ENCODE results near the gene SRSF3.
A peak's percentile ranks its signal among the peaks of the same experiment; 100 is the strongest.
"Not testable (repeated sequence)": the region's sequence is repeated elsewhere in the genome, so short reads cannot be mapped to it uniquely, and the experiment has no call there.

SRSF3 gene

GRCh38 chr6:36576578-36576977, 17.6 kb upstream of the SRSF3 start:
- no peak for DNase-seq

- DNase-seq: no peak
These were observed 16.9 kb upstream of the SRSF3 start for GRCh38 chr6:36577301-36577700.

GRCh38 chr6:36578030-36578429, 16.1 kb upstream of the SRSF3 start:
- no peak for DNase-seq

DNA sequence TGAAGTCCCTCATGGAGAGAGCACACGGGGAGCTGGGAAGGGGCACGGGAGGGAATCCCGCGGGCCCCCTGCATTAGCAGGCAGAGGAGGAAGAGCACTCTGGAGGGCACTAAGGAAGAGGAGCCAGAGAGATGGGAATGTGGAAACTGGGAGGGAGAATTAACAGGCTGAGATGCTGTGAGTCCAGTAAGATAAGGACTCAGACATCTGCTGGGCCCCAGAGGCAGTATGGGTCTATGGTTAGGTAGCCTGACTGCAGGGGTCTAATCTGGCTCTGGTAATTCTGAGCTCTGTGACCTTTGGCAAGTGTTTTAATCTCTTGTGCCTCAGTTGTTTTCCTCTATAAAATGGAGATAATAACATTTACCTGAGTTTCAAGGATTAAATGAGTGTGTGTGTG, 15.7 kb upstream of the SRSF3 start:
- DNase-seq: no peak

DNA sequence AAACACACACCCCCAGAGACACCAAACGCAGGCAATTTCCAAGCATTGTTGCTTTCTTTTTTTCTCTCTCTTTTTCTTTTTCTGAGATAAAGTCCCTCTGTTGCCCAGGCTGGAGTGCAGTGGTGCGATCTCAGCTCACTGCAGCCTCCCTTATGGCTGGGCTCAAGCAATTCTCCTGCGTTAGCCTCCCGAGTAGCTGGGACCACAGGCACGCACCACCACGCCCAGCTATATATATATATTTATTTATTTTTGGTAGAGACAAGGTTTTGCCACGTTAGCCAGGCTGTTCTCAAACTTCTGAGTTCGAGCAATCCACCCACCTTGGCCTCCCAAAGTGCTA, 14.0 kb upstream of the SRSF3 start:
- DNase-seq: no peak

DNA sequence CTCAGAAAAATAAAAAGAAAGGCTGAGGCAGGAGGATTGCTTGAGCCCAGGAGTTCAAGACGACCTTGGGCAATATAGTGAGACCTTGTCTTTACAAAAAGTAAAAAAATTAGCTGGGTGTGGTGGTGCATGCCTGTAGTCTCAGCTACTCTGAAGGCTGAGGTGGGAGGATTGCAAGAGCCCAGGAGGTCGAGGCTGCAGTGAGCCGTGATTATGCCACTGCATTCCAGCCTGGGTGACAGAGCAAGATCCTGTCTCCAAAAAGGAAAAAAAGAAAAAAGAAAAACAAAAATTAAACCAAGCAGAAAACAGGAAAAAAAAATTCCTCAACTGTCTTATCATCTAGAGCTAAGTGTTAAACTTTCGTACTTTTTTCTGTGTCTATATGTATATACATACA, 12.4 kb upstream of the SRSF3 start:
- DNase-seq: no peak

DNA sequence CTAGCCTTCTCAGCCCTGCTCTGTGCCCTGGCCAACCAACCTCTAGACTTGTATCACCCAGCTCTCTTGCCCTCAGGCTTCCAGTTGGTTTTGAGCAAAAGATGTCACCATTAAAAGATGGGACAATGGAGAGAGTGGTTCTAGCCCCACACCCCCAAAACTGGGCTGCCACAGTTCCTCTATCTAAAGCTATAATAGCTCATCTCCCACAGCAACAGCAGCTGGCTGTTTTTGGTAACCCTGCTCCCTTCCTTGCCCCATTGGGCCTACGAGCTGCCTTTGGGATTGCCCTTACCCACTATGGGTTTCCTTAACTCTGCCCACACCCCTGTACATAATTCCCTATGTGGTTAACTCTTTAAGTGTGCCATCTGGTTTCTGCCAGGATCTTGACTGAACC, 7.6 kb upstream of the SRSF3 start:
- DNase-seq: no peak

GRCh38 chr6:36589025-36589400, 5.1 kb upstream of the SRSF3 start:
- DNase-seq: not testable (repeated sequence)

GRCh38 chr6:36590237-36590636, 3.9 kb upstream of the SRSF3 start:
- peak; percentile 54 to 62 (median 61) for DNase-seq

DNA sequence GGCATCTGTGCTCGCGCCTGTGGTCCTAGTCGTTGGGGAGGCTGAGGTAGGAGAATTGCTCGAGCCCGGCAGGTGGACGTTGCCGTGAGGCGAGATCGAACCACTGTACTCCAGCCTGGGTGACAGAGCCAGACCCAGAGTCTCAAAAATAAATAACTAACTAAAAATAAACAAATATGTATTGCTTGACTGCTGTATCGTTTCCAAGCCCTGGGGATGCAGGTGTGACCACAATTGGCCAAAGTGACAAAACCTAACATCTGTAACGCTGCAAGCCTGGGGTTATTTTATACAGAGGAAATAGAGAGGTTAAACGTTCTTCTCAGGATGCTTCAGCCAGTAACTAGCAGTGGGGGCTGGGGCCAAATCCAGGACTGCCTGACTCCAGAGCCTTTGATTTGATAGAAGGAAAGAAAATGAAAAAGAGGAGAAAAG, 1.9 kb upstream of the SRSF3 start:
- no peak for DNase-seq

GRCh38 chr6:36593569-36594028, 563 bp upstream of the SRSF3 start:
- peak; percentile 49 to 60 (median 54) for DNase-seq

DNA sequence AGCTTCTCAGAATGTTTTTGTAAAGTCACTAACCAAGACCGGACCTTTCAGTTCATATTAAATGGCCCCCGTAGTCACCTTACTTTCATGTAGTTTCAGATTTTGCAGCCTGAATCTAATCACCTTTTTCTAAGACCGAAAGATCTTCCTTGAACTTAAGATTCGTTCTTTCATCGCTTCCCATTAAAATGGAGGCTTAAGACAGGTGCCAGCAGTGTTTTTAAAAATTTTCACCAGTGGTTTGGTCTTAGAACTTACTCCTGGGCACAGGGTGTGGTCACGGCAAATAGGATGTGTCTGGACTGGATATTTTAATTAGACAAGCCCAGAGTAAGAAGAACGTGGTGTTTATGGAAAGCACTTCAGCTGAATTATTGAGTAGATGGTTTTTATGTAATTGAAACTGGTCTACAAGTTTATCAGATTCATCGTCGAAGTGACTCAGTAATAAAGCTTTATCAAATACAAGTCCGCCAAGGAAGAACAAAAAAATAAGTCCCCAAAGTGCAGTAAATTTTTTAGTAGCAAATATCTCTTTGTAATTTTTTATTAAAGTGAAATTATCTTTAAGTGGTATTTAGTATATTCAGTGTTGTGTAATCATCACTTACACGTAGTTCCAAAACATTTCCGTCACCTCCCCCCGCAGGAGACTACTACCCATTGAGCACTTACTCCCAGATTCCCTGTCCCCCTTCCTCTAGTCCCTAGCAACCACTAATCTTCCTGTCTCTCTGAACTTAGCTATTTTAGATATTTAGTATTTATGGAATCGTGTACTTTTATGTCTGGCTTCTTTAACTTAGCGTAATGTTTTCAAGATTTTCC, 868 bp downstream of the SRSF3 start:
- DNase-seq: peak; percentile 62 to 67 (median 63)

DNA sequence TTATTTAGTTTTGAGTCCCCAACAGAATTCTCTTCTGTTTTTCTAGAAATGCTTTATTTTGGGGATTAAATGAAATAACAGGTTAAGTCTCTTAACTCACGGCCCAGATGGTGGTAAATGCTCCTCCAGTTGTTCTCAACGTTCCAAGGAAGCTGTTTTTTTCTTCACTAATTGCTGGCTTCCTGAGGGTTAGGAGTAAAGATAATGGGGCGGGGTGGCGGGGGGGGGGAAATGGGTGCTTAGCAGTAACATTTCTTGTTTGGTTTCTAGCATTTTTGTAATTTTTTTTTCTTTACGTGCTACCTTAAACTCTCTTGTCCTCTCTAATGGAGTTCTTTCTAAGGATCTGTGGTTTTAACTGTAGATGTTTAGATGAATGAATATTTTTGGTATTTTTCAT, 2.2 kb downstream of the SRSF3 start:
- DNase-seq: no peak

DNA sequence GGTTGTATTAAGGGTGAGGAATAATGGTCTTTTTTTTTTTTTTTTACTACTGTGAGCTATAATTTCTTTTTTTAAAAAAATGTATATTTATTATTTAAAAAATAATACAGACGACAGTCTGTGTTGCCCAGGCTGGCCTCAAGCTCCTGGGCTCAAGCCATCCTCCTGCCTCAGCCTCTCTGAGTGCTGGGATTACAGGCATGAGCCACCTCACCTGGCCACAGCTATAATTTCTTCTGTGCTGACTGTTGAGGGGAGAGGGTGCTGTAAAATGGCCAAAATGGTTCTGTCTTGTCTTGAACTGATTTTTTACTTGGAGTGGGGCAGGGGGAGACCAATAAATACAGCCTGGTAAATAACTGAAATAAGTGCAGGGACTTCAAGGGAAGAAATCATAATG, 3.6 kb downstream of the SRSF3 start:
- no peak for DNase-seq

- no peak for DNase-seq
These were observed 4.2 kb downstream of the SRSF3 start for GRCh38 chr6:36598326-36598725.

- no peak for DNase-seq
These were observed 4.7 kb downstream of the SRSF3 start for GRCh38 chr6:36598739-36599318.

GRCh38 chr6:36599791-36600209, 5.6 kb downstream of the SRSF3 start:
- peak; percentile 38 to 42 (median 41) for DNase-seq

- no peak for DNase-seq
These were observed 6.5 kb downstream of the SRSF3 start for GRCh38 chr6:36600564-36601146.

DNA sequence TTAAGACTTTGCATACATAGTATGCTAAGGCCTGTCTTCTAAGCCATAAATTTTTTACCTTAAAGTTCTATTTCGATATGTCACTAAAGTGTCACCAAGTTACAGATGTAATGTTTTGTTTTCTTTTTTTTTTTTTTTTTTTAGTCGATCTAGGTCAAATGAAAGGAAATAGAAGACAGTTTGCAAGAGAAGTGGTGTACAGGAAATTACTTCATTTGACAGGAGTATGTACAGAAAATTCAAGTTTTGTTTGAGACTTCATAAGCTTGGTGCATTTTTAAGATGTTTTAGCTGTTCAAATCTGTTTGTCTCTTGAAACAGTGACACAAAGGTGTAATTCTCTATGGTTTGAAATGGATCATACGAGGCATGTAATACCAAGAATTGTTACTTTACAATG, 7.7 kb downstream of the SRSF3 start:
- not testable (repeated sequence) for DNase-seq

GRCh38 chr6:36603222-36604089, 9.3 kb downstream of the SRSF3 start:
- no peak for DNase-seq

- no peak for DNase-seq
These were observed 10.2 kb downstream of the SRSF3 start for GRCh38 chr6:36604090-36605060.

DNA sequence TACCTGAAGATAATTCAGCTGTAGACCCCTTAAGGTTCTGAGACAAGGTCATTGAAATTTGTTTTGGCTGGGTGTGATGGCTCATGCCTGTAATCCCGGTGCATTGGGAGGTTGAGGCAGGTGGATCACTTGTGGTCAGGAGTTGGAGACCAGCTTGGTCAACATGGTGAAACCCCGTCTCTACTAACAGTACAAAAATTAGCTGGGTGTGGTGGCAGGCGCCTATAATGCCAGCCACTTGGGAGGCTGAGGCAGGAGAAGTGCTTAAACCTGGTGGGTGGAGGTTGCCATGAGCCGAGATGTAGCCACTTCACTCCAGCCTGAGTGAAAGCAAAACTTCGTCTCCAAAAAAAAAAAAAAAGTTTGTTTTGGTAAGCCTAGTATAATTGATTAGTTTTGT, 11.0 kb downstream of the SRSF3 start:
- DNase-seq: no peak
